Measurements from ENCODE around the gene BDKRB1.

Gene BDKRB1

GRCh38 chr14:96255501-96256366 is at the start of gene BDKRB1:
Gene BDKRB1, plus strand, starts transcription at chr14:96256210. Its CDS starts 7,473 bp downstream, at chr14:96263683.
- DNase-seq, result no peak

GRCh38 chr14:96206461-96206860 is 49.5 kb upstream of the BDKRB1 start:
- DNase-seq, result no peak

- no peak for DNase-seq
Observed at GRCh38 chr14:96207686-96208085, 48.3 kb upstream of the BDKRB1 start.

GRCh38 chr14:96208739-96209138 is 47.3 kb upstream of the BDKRB1 start:
- DNase-seq, result no peak

- DNase-seq, result no peak
Observed at GRCh38 chr14:96212140-96212539, 43.9 kb upstream of the BDKRB1 start.

GRCh38 chr14:96212896-96213295 is 43.1 kb upstream of the BDKRB1 start:
- no peak for DNase-seq

- no peak for DNase-seq
Observed at GRCh38 chr14:96213871-96214465, 42.0 kb upstream of the BDKRB1 start.

GRCh38 chr14:96214793-96215192 is 41.2 kb upstream of the BDKRB1 start:
- no peak for DNase-seq

- no peak for DNase-seq
Observed at GRCh38 chr14:96215452-96216244, 40.4 kb upstream of the BDKRB1 start.

- DNase-seq, result no peak
Observed at GRCh38 chr14:96216627-96217026, 39.4 kb upstream of the BDKRB1 start.

- no peak for DNase-seq
Observed at GRCh38 chr14:96217376-96217913, 38.6 kb upstream of the BDKRB1 start.

- no peak for DNase-seq
Observed at GRCh38 chr14:96221109-96221650, 34.8 kb upstream of the BDKRB1 start.

GRCh38 chr14:96221841-96222240 is 34.2 kb upstream of the BDKRB1 start:
- no peak for DNase-seq

GRCh38 chr14:96224480-96225096 is 31.4 kb upstream of the BDKRB1 start:
- DNase-seq, result no peak

- no peak for DNase-seq
Observed at GRCh38 chr14:96225213-96225612, 30.8 kb upstream of the BDKRB1 start.

- peak; percentile 95 for DNase-seq
Observed at GRCh38 chr14:96225745-96226151, 30.3 kb upstream of the BDKRB1 start.

- DNase-seq, result no peak
Observed at GRCh38 chr14:96227428-96227827, 28.6 kb upstream of the BDKRB1 start.

GRCh38 chr14:96229315-96229714 is 26.7 kb upstream of the BDKRB1 start:
- no peak for DNase-seq

- no peak for DNase-seq
Observed at GRCh38 chr14:96231056-96231455, 25.0 kb upstream of the BDKRB1 start.

- no peak for DNase-seq
Observed at GRCh38 chr14:96231526-96232130, 24.4 kb upstream of the BDKRB1 start.

GRCh38 chr14:96232506-96232905 is 23.5 kb upstream of the BDKRB1 start:
- no peak for DNase-seq

GRCh38 chr14:96233661-96234060 is 22.3 kb upstream of the BDKRB1 start:
- DNase-seq, result no peak

Data from islet precursor cell (in vitro differentiated cells).